HG03045 (cell line): Measurements from ENCODE around the gene SLC27A1.
A peak's percentile ranks its signal among the peaks of the same experiment; 100 is the strongest.
"Not testable (repeated sequence)": the region's sequence is repeated elsewhere in the genome, so short reads cannot be mapped to it uniquely, and the experiment has no call there.

Source experiments
- ATAC-seq: cut with Tn5 transposase; IDR thresholded peaks from one replicate; pipeline ENCODE4 v1.9.1; 2021; ENCODE audit warnings: mild to moderate bottlenecking, moderate library complexity; ENCODE audit not compliant: unreplicated experiment

SLC27A1 gene

DNA sequence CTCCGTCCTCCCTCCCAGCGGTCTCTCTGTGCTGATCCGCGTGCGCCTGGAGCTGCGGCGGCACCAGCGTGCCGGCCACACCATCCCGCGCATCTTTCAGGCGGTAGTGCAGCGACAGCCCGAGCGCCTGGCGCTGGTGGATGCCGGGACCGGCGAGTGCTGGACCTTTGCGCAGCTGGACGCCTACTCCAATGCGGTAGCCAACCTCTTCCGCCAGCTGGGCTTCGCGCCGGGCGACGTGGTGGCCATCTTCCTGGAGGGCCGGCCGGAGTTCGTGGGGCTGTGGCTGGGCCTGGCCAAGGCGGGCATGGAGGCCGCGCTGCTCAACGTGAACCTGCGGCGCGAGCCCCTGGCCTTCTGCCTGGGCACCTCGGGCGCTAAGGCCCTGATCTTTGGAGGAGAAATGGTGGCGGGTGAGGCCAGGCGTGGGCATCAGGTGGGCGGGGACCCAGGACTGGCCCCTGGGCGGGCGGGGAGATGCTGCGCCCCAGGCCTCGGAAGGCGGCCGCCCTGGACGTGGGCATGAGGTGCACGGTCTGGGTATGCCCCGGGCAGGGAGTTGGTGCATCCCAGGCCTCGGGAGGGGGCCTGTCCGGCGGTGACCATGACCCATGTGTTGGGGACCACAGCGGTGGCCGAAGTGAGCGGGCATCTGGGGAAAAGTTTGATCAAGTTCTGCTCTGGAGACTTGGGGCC lies 16.4 kb downstream of the SLC27A1 start:
- ATAC-seq: no peak

DNA sequence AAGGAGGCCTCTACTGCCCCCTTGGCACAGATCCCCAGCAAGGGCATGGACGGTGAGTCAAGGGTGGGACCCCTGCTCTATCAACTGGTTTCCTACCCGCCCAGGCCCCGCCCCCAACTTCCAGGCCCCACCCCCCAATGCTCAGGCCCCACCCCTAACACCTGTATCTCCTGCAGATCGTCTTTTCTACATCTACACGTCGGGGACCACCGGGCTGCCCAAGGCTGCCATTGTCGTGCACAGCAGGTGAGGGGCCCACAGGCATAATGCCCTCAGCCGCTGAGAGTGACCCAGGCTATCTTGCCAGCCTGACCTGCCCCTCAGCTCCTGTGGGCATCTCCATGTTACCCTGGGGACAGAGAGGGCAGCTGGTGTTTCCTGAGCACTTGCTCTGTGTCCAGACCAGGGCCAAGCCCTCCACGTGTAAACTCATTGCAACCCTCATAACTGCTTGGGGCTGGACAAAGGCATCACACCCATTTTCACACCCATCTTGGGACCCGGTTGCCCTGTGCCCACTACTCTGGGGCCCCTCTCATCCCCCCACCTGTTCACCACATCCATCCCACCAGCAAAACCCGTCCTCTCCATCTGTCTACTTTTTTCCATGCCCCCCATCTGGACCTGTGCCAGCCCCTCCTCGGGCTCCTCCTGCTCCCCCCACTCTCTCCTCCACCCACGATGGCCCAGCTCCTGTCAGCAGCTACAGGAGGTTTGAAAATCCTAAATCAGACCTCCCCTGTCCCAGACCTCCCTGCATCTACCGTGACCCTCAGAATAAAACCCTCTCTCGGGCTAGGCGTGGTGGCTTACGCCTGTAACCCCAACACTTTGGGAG lies 17.2 kb downstream of the SLC27A1 start:
- ATAC-seq: no peak

DNA sequence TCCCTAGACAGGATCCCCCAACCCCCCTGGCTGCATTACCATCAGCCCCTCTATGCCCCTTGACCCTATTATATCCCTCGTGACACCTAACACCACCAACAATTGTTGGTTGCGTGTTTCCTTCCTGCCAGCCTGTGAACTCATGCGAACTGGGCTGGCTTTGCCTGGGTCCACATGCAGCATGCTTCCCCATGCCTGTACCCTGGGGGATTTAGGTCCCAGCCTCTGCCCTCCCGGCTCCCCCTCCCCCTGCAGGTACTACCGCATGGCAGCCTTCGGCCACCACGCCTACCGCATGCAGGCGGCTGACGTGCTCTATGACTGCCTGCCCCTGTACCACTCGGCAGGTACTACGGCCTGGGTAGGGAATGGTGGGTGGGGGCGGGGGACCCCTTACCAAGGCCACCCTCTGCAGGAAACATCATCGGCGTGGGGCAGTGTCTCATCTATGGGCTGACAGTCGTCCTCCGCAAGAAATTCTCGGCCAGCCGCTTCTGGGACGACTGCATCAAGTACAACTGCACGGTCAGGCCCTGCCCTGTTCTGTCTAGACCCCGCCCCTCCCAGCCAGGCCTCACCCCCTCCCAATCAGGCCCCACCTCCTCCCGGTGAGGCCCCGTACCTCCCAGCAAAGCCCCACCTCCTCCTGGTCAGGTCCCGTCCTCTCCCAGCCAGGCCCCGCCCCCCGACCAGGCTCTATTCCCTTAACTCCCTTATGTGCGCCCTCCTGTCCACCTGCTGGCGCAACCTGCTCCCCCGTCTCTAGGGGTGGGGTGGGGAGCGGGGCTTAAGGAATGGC lies 18.5 kb downstream of the SLC27A1 start:
- ATAC-seq: no peak

DNA sequence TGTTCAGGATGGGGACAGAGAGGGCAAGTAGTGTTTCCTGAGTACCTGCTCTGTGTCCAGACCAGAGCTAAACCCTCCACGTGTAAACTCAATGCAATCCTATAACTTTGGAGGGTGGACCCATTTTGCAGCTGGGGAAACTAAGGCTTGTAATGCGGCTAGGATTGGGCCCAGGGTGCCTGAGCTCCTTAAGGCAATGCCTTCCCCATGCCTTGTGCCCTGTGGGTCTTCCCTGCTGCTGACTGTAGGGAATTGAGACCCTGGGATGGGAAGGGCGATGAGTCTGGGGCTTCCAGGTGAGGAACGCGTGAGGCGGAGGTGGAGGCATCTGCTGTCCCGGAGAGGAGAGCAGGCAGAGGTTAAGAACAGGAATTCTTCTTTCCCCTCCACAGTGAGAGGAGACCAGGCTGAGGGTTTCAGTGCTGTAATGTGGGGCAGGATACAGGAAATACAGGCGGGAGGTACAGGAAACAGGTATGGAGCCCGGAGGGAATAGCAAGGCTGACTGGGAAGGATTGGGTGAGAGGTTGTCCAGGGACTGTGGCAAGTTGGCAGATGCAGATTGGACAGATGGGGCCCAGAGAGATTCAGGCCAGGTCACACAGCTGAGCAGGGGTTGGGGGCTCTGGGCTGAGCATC lies 19.2 kb downstream of the SLC27A1 start:
- no peak for ATAC-seq

DNA sequence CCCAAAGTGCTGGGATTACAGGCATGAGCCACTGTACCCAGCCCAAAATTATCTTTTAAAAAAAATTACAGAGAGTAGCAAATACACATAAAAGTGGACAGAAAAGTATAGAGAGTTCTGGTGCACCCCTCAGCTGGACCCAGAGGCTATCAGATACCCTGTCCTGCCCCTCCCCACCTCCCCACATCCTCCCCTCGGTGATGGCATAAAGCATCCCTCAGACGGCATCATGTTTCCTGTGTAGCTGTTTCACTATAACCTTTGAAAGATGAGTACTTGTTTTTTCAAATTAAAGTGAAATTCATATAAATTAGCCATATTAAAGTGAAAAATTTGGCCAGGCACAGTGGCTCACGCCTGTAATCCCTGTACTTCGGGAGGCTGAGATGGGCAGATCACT lies 20.1 kb downstream of the SLC27A1 start:
- no peak for ATAC-seq

DNA sequence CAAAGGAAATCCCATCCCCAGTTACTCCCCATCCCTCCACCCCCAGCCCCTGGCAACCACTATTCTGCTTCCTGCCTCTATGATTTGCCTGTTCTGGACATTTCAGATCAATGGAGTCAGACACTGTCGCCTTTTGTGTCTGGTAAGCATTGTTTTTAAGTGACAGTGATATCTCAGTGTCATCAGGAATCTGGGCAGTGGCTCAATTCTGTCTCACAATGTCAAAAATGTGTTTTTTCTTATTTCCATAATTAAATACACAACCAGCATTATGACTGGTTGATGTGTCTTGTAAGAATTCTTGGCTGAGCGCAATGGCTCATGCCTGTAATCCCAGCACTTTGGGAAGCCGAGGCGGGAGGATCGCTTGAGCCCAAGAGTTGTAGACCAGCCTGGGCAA lies 21.0 kb downstream of the SLC27A1 start:
- ATAC-seq: no peak

DNA sequence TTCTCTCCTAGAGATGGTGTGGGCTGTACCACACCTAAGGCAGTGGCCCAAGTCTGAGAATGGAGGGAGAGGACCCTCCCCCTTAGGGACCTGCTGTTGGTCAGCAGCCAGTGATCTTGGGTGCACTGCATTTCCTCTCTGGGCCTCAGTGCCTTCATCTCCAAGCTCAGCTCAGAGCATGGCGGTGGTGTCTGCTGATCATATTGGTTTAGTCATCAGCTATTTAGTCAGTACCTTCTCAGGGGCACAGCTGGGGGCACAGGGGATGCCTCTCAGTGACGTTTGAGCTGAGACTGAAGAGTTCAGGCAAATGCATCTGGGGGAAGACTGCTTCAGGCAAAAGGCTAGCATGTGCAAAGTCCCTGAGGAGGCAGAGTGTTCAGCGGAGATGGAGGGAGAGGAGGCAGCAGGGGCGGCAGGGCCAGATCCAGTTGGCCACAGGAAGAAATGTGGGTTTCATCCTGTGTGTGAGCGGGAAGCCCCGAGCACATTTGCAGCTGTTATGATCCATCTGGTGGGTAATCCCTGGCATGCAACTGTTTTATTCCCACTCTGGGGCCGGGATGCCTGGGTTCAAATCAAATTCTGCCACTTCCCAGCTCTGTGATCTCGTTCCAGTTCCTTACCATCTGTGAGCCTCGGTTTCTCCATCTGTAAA lies 25.4 kb downstream of the SLC27A1 start:
- ATAC-seq: no peak

DNA sequence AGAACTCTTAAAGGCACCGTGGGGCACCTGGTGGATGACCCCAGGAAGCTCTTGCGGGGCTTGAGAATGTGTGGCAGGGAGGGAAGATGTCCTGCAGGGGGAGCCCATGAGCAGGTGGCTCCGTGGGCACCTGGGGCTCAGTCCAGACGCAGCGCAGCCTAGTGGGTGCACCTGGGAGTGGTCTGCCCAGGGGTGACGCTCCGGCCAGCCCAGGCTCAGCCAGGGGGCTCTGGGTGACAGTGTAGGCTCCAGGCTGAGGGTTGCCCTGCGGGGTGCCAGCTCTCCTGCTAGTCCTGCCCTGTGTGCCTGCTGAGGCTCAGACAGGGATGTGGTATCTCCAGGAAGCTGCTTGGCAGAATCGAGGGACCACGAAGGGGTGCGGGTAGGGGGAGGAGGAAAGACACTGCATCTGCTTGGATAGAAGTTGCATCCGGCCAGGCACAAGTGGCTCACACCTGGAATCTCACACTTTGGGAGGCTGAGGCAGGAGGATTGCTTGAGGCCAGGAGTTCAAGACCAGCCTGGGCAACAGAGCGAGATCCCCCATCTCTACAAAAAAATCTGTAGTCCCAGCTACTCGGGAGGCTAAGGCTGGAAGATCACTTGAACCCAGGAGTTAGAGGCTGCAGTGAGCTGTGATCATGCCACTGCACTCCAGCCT lies 26.1 kb downstream of the SLC27A1 start:
- peak; percentile 75 for ATAC-seq

DNA sequence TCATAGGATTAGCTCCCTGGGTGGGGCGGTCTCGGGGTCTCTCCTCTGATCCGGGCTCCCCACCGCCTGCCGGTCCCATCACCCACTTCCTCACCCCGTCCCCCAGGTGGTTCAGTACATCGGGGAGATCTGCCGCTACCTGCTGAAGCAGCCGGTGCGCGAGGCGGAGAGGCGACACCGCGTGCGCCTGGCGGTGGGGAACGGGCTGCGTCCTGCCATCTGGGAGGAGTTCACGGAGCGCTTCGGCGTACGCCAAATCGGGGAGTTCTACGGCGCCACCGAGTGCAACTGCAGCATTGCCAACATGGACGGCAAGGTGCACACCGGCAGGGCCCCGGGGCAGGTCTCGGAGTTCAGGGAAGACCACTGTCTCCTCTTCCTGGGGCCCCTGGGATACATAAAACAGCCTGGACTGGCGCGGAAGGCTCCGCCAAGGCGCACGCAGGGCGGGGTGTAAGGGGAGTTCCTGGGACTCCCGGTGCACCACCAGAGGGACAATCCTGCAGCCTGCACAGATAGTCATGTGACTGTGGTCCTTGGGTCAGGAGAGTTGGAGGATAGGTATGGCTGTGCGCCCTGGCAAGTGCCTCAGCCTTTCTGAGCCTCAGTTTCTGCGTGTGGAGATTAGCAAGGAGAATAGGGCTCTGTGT lies 26.9 kb downstream of the SLC27A1 start:
- no peak for ATAC-seq

DNA sequence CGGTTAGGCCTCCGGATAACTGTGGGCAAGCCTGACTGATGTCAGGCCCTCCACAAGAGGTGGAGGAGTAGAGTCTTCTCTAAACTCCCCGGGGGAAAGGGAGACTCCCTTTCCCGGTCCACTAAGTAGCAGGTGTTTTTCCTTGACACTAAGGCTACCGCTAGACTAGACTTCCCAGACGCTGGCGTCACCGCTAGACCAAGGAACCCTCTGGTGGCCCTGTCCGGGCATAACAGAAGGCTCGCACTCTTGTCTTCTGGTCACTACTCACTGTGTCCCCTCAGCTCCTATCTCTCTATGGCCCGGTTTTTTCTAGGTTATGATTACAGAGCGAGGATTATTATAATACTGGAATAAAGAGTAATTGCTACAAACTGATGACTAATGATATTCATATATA lies 28.7 kb downstream of the SLC27A1 start:
- ATAC-seq: not testable (repeated sequence)

DNA sequence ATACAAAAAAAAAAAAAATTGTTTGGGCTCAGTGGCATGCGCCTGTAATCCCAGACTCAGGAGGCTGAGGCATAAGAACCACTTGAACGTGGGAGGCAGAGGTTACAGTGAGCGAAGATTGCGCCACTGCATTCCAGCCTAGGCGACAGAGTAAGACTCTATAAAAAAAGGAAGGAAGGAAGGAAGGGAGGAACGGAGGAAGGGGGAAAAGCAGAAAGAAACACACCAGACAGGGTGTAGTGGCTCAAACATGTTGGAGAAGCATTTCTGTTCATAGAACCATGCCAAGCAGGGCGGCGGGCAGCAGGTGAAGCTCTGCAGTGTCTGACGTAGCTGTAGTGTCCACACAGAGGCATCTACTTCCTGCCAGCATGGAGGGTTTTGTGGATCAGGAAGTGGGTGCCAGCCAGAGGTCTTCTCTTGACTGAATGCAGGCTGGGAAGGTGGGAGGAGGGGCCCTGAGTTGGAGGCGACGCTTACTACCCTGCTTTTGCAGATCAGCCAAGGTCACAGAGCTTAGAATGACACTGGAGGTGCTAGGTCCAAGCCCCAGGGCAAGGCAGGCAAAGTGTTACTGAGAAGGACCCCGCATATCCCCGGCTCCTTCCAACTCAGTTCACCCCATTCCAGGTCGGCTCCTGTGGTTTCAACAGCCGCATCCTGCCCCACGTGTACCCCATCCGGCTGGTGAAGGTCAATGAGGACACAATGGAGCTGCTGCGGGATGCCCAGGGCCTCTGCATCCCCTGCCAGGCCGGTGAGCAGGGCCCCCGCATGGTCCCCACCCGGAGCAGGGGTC lies 29.5 kb downstream of the SLC27A1 start:
- ATAC-seq: no peak

DNA sequence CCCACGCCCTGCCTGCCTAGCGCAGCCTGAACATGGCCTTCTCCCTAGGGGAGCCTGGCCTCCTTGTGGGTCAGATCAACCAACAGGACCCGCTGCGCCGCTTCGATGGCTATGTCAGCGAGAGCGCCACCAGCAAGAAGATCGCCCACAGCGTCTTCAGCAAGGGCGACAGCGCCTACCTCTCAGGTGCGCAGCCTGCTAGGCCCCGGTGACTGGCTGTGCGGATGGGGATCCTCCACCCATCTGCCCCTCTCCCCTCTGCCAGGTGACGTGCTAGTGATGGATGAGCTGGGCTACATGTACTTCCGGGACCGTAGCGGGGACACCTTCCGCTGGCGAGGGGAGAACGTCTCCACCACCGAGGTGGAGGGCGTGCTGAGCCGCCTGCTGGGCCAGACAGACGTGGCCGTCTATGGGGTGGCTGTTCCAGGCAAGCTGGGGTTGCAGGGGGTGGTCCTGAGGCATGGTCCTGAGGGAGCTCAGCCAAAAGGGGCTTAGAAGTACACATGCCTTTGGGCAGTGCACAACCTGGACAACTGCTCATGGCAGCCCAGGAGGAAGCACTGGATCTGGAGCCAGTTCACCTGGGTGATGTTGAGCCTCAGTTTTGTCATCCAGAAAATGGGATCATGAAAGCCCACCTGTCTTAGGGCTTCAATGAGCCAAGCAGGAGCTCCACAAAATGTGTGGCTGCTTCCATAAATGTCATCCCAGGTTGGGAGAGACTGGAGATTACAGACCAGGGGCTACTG lies 30.3 kb downstream of the SLC27A1 start:
- ATAC-seq: no peak

DNA sequence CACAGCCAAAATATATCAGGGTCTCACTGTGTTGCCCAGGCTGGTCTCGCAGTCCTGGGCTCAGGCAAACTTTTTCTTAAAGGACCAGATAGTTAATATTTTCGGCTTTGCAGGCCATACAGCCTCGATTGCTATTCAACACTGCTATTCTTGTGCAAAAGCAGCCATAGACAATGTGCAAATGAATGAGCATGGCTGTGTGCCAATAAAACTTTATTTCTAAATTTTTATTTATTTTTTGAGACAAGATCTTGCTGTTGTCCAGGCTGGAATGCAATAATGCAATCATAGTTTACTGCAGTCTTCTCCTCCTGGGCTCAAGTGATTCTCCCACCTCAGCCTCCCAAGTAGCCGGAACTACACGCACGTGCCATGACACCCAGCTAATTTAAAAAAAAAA lies 32.9 kb downstream of the SLC27A1 start:
- ATAC-seq: no peak

DNA sequence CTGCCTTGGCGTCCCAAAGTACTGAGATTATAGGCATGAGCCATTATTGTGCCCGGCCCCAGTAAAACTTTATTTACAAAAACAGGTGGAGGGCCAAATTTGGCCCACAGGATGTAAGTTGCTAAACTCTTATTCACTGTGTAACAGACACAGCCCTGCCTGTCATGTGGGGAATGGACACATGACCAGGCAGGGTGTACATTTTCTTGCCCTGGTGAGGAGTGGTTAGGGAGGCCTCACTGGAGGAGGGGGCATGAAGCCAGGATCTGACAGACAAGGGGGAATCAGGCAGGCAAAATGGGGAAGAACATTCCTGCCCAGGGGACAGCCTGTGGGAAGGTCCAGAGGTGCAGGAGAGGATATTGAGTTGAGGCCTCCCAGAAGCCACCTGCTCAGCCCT lies 33.7 kb downstream of the SLC27A1 start:
- no peak for ATAC-seq

DNA sequence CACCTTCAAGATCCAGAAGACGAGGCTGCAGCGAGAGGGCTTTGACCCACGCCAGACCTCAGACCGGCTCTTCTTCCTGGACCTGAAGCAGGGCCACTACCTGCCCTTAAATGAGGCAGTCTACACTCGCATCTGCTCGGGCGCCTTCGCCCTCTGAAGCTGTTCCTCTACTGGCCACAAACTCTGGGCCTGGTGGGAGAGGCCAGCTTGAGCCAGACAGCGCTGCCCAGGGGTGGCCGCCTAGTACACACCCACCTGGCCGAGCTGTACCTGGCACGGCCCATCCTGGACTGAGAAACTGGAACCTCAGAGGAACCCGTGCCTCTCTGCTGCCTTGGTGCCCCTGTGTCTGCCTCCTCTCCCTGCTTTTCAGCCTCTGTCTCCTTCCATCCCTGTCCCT lies 34.1 kb downstream of the SLC27A1 start:
- ATAC-seq: no peak

DNA sequence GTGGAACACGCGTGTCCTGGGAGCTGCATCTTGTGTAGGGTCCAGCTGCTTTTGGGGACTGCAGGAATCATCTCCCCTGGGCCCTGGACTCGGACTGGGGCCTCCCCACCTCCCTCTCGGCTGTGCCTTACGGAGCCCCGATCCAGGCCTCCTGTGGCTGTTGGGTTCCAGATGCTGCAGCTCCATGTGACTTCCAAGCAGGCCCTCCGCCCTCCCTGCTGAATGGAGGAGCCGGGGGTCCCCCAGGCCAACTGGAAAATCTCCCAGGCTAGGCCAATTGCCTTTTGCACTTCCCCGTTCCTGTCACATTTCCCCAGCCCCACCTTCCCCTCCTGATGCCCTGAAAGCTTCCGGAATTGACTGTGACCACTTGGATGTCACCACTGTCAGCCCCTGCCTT lies 34.9 kb downstream of the SLC27A1 start:
- ATAC-seq: no peak

DNA sequence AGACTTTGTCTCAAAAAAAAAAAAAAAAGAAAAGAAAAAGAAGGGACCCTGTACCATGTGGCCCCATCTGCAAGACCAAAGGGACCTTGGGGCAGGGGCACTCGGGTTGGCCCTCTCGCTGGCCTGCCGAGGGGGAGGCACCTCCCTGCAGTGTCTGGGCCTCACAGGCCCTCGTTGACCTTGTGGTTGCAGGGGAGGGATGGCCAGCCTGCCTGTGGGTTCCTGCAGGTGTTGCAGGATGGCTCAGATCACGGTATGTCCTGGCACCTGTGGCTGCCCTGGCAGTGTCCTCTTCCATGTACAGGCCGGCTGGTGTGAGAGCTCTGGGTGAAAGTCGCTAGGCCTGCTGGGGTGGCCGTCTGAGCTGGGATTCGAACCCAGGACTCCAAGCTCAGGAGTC lies 36.4 kb downstream of the SLC27A1 start:
- no peak for ATAC-seq

DNA sequence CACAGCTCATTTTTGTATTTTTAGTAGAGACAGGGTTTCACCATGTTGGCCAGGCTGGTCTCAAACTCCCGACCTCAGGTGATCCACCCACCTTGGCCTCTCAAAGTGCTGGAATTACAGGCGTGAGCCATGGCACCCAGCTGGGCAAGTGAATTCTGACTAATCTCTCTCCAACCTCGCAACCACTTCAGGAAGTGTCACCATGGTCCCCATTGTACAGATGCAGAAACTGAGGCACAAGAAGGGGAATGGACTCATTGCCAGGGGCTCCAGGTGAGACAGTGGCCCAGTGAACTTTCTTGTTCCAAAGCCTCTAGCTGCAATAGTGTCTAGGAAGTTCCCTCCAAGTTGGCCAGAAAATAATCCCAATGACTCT lies 38.2 kb downstream of the SLC27A1 start:
- ATAC-seq: not testable (repeated sequence)
